H1 (cell line): ENCODE measurements around the gene MCF2L2.

Experiments used
- CEBPB ChIP-seq: IDR thresholded peaks from 2 replicates; pipeline ENCODE4 v1.6.1; 2012; ENCODE audit warnings: low read depth, low read length
- HDAC2 ChIP-seq, 2 experiments: fragments of 300-600 bp in 1 of 2; sonication (generic) in 1 of 2; IDR thresholded peaks; 2 replicates each; pipeline ENCODE4 v1.6.1; 2011 to 2012; ENCODE audit warnings: low read depth in 2 of 2, low read length in 2 of 2, mild to moderate bottlenecking in 2 of 2, moderate library complexity in 2 of 2, borderline replicate concordance in 1 of 2, inconsistent platforms in 1 of 2
- KDM5A ChIP-seq: fragments of 200-600 bp; IDR thresholded peaks from 2 replicates; pipeline ENCODE4 v1.7.1; 2012; ENCODE audit warnings: mild to moderate bottlenecking, low read length, inconsistent platforms, mixed read lengths
- POLR2A ChIP-seq, 2 experiments: IDR thresholded peaks; 1 replicate in 1 of 2; 2 replicates in 1 of 2; pipeline ENCODE4 v1.6.1; 2011; ENCODE audit warnings: low read depth in 2 of 2, low read length in 2 of 2, mild to moderate bottlenecking in 2 of 2; ENCODE audit errors: control extremely low read depth in 1 of 2
- SAP30 ChIP-seq: fragments of 300-600 bp; sonication (generic); IDR thresholded peaks from 2 replicates; pipeline ENCODE4 v1.7.1; 2012; ENCODE audit warnings: low read length, moderate library complexity, mild to moderate bottlenecking, inconsistent platforms; ENCODE audit not compliant: insufficient read depth, insufficient replicate concordance
- TF ChIP-seq, protein P1 (sequence below), 3 experiments: IDR thresholded peaks; 1 replicate in 2 of 3; 2 replicates in 1 of 3; pipeline versions ENCODE4 v1.5.1 to v1.6.1; 2011; ENCODE audit warnings: low read length in 3 of 3, mild to moderate bottlenecking in 3 of 3, inconsistent platforms in 2 of 3, low read depth in 1 of 3, moderate library complexity in 1 of 3; ENCODE audit not compliant: insufficient read depth in 1 of 3; ENCODE audit errors: control extremely low read depth in 1 of 3

DNA sequence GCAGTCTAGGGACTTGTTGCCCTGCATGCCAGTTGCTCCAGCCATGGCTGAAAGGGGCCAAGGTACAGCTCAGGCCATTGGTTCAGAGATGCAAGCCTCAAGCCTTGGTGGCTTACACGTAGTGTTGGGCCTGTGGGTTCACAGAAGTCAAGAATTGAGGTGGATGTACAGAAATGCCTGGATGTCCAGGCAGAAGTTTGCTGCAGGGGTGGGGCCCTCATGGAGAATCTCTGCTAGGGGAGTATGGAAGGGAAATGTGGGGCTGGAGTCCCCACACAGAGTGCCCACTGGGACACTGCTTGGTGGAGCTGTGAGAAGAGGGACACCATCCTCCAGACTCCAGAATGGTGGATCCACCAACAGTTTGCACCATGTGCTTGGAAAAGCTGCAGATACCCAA is 186.0 kb downstream of the MCF2L2 start:
- TF ChIP-seq CEBPB (no peak), POLR2A (IDR thresholded peaks at IDR 0.05; ENCODE audit: control extremely low read depth in 1 of 2, low read depth in 2 of 2, low read length in 2 of 2) (no peak), KDM5A (no peak), HDAC2 (IDR thresholded peaks at IDR 0.05; ENCODE audit: borderline replicate concordance in 1 of 2, low read depth in 2 of 2, low read length in 2 of 2) (no peak), SAP30 (no peak)
- TF ChIP-seq, protein P1, sequence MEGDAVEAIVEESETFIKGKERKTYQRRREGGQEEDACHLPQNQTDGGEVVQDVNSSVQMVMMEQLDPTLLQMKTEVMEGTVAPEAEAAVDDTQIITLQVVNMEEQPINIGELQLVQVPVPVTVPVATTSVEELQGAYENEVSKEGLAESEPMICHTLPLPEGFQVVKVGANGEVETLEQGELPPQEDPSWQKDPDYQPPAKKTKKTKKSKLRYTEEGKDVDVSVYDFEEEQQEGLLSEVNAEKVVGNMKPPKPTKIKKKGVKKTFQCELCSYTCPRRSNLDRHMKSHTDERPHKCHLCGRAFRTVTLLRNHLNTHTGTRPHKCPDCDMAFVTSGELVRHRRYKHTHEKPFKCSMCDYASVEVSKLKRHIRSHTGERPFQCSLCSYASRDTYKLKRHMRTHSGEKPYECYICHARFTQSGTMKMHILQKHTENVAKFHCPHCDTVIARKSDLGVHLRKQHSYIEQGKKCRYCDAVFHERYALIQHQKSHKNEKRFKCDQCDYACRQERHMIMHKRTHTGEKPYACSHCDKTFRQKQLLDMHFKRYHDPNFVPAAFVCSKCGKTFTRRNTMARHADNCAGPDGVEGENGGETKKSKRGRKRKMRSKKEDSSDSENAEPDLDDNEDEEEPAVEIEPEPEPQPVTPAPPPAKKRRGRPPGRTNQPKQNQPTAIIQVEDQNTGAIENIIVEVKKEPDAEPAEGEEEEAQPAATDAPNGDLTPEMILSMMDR (IDR thresholded peaks at IDR 0.05; ENCODE audit: control extremely low read depth in 1 of 3, insufficient read depth in 1 of 3, low read depth in 1 of 3, low read length in 3 of 3), result no peak
